A673 (cell line): ENCODE results near the gene B3GNT3.
"Not testable (repeated sequence)": the region's sequence is repeated elsewhere in the genome, so short reads cannot be mapped to it uniquely, and the experiment has no call there.

Experiments
- CTCF ChIP-seq: fragments of 300-800, 200-600 bp; sonication (generic); conservative IDR thresholded peaks from 2 replicates; pipeline ENCODE4 v1.5.1; 2017; ENCODE audit warnings: low read depth, mild to moderate bottlenecking, antibody characterized with exemption, low read length, moderate library complexity, mixed read lengths
- EZH2 ChIP-seq: fragments of 200-600 bp; sonication (generic); IDR thresholded peaks from 2 replicates; pipeline ENCODE4 v1.6.1; 2017; ENCODE audit warnings: borderline replicate concordance, low read depth, mild to moderate bottlenecking, mixed read lengths, antibody characterized with exemption, low read length; ENCODE audit not compliant: poor library complexity, severe bottlenecking

GRCh38 chr19:17798599-17798998 is 3.7 kb downstream of the B3GNT3 start:
- TF ChIP-seq CTCF, EZH2: not testable (repeated sequence)
